ENCODE results near the gene NTNG2. TPM values are rescaled to one million over a fixed set of nuclear protein-coding genes. Genes with fewer than 3 reads are reported as not detected.
A peak's percentile ranks its signal among the peaks of the same experiment; 100 is the strongest.

NTNG2 gene
- total and polyA plus RNA-seq, 2 donors (not counting 1 experiment from before 2014, with no cell fraction given), result 1.3 to 2.1 TPM

GRCh38 chr9:132242621-132243155 lies 80.8 kb downstream of the NTNG2 start:
- no peaks in the 10 kb centered on the region for H3K9me3 ChIP-seq (ENCODE audit: control insufficient read depth, insufficient read depth, low read depth, low read length)
- no peak overlapping the region for H3K27ac ChIP-seq (ENCODE audit: insufficient read depth, low read length)
- no peaks in the 10 kb centered on the region for H4K20me1 ChIP-seq (ENCODE audit: control insufficient read depth, extremely low read depth, insufficient read depth, low read length)
- H3K4me2 ChIP-seq (ENCODE audit: extremely low read depth, insufficient read depth, low read length), result peak overlapping the region; percentile 82
- H3K4me1 ChIP-seq (ENCODE audit: control insufficient read depth, extremely low read depth, insufficient read depth, low read length), result peaks cover 16% of the 10 kb centered on the region
- H3K4me3 ChIP-seq (replicated peaks in 1 of 4; ENCODE audit: control extremely low read depth in 1 of 4, insufficient read depth in 1 of 4, low read depth in 3 of 4, low read length in 4 of 4), result peak overlapping the region; percentile 47 to 55 (median 54)
- no peak overlapping the region for H3K9ac ChIP-seq (ENCODE audit: insufficient read depth, low read length)
- no peak for DNase-seq (ENCODE audit: low read depth in 2 of 2)
- H3K79me2 ChIP-seq (ENCODE audit: control insufficient read depth, insufficient read depth, low read length), result no peaks in the 10 kb centered on the region
- TF ChIP-seq EZH2 (IDR thresholded peaks at IDR 0.05; ENCODE audit: low read length, missing control alignments), result no peak
- TF ChIP-seq, protein P1, sequence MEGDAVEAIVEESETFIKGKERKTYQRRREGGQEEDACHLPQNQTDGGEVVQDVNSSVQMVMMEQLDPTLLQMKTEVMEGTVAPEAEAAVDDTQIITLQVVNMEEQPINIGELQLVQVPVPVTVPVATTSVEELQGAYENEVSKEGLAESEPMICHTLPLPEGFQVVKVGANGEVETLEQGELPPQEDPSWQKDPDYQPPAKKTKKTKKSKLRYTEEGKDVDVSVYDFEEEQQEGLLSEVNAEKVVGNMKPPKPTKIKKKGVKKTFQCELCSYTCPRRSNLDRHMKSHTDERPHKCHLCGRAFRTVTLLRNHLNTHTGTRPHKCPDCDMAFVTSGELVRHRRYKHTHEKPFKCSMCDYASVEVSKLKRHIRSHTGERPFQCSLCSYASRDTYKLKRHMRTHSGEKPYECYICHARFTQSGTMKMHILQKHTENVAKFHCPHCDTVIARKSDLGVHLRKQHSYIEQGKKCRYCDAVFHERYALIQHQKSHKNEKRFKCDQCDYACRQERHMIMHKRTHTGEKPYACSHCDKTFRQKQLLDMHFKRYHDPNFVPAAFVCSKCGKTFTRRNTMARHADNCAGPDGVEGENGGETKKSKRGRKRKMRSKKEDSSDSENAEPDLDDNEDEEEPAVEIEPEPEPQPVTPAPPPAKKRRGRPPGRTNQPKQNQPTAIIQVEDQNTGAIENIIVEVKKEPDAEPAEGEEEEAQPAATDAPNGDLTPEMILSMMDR (conservative IDR thresholded peaks at IDR 0.05 in 1 of 2, IDR thresholded peaks at IDR 0.05 in 1 of 2; ENCODE audit: low read depth in 1 of 2, low read length in 2 of 2), result no peak
- no peaks in the 10 kb centered on the region for H3K36me3 ChIP-seq (ENCODE audit: control insufficient read depth, insufficient read depth, low read length)
- H3K27me3 ChIP-seq (ENCODE audit: control insufficient read depth, insufficient read depth, low read length), result peaks cover 18% of the 10 kb centered on the region
- peak overlapping the region; percentile 33 for H2AFZ ChIP-seq (ENCODE audit: low read length)

- H3K4me3 ChIP-seq (replicated peaks in 1 of 4; ENCODE audit: control extremely low read depth in 1 of 4, insufficient read depth in 1 of 4, low read depth in 3 of 4, low read length in 4 of 4), result no peak overlapping the region
- no peak for DNase-seq (ENCODE audit: low read depth in 2 of 2)
- peaks cover 16% of the 10 kb centered on the region for H3K4me1 ChIP-seq (ENCODE audit: control insufficient read depth, extremely low read depth, insufficient read depth, low read length)
- no peak overlapping the region for H3K4me2 ChIP-seq (ENCODE audit: extremely low read depth, insufficient read depth, low read length)
- no peaks in the 10 kb centered on the region for H3K9me3 ChIP-seq (ENCODE audit: control insufficient read depth, insufficient read depth, low read depth, low read length)
- no peak overlapping the region for H2AFZ ChIP-seq (ENCODE audit: low read length)
- H3K27ac ChIP-seq (ENCODE audit: insufficient read depth, low read length), result no peak overlapping the region
- no peaks in the 10 kb centered on the region for H3K36me3 ChIP-seq (ENCODE audit: control insufficient read depth, insufficient read depth, low read length)
- H4K20me1 ChIP-seq (ENCODE audit: control insufficient read depth, extremely low read depth, insufficient read depth, low read length), result no peaks in the 10 kb centered on the region
- no peak overlapping the region for H3K9ac ChIP-seq (ENCODE audit: insufficient read depth, low read length)
- peaks cover 18% of the 10 kb centered on the region for H3K27me3 ChIP-seq (ENCODE audit: control insufficient read depth, insufficient read depth, low read length)
- TF ChIP-seq, protein P1 (conservative IDR thresholded peaks at IDR 0.05 in 1 of 2, IDR thresholded peaks at IDR 0.05 in 1 of 2; ENCODE audit: low read depth in 1 of 2, low read length in 2 of 2), result no peak
- TF ChIP-seq EZH2 (IDR thresholded peaks at IDR 0.05; ENCODE audit: low read length, missing control alignments), result no peak
- H3K79me2 ChIP-seq (ENCODE audit: control insufficient read depth, insufficient read depth, low read length), result no peaks in the 10 kb centered on the region
Observed at GRCh38 chr9:132243156-132244074, 81.6 kb downstream of the NTNG2 start.

DNA sequence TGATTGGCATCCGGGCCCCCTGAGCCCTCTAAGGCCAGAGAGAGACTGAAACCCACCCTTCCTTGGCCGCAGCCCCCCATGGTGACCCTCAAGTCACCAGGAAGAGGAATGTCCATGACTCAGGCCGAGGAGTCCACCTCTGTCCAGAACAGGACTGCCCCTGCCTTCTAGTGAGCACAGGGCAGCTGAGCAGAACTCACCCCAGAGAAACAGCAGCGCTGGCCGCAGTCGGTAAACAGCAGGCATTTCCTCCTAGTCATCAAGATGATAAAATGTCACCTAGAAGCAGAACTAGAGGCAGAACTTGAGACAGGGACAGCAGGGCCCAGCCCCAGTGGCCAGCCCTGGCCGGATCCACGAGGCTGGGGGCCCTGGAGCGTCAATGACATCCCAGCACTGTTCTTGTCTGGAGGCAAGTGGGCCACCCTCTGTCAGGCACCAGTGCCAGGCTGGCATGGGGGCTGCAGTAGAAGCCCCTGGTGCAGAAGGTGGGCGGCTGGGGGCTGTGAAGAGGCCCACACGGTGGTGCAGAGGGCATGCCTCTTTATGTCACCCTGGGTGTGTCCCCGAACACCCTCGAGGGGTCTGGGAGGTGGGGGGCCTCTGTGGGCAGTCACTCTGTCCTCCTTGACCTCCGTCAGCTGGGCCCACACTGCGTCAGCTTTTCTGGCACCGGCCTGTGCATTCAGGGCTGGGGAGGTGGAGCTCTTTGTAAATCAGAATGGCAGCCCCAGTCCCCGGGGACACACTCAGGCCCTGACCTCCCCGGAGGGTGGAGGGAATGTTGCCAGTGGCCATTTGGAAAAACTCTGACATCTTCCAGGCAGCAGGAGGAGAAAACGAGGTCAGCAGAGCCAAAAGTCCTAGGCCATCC lies 83.0 kb downstream of the NTNG2 start:
- H3K9me3 ChIP-seq (ENCODE audit: control insufficient read depth, insufficient read depth, low read depth, low read length), result no peaks in the 10 kb centered on the region
- peaks cover 8% of the 10 kb centered on the region for H3K27me3 ChIP-seq (ENCODE audit: control insufficient read depth, insufficient read depth, low read length)
- no peak overlapping the region for H3K27ac ChIP-seq (ENCODE audit: insufficient read depth, low read length)
- H3K4me3 ChIP-seq (replicated peaks in 1 of 4; ENCODE audit: control extremely low read depth in 1 of 4, insufficient read depth in 1 of 4, low read depth in 3 of 4, low read length in 4 of 4), result no peak overlapping the region
- no peaks in the 10 kb centered on the region for H3K79me2 ChIP-seq (ENCODE audit: control insufficient read depth, insufficient read depth, low read length)
- no peak for DNase-seq (ENCODE audit: low read depth in 2 of 2)
- no peak overlapping the region for H3K4me2 ChIP-seq (ENCODE audit: extremely low read depth, insufficient read depth, low read length)
- no peak overlapping the region for H2AFZ ChIP-seq (ENCODE audit: low read length)
- no peaks in the 10 kb centered on the region for H4K20me1 ChIP-seq (ENCODE audit: control insufficient read depth, extremely low read depth, insufficient read depth, low read length)
- H3K9ac ChIP-seq (ENCODE audit: insufficient read depth, low read length), result no peak overlapping the region
- no peak for TF ChIP-seq EZH2 (IDR thresholded peaks at IDR 0.05; ENCODE audit: low read length, missing control alignments)
- TF ChIP-seq, protein P1 (conservative IDR thresholded peaks at IDR 0.05 in 1 of 2, IDR thresholded peaks at IDR 0.05 in 1 of 2; ENCODE audit: low read depth in 1 of 2, low read length in 2 of 2), result no peak
- H3K4me1 ChIP-seq (ENCODE audit: control insufficient read depth, extremely low read depth, insufficient read depth, low read length), result peaks cover 16% of the 10 kb centered on the region
- no peaks in the 10 kb centered on the region for H3K36me3 ChIP-seq (ENCODE audit: control insufficient read depth, insufficient read depth, low read length)
